ENCODE data around the gene CEP20.
"Not testable (repeated sequence)": the region's sequence is repeated elsewhere in the genome, so short reads cannot be mapped to it uniquely, and the experiment has no call there.

CEP20 gene

GRCh38 chr16:15888072-15888976, at the start of gene CEP20:
CEP20 (minus strand) TSS chr16:15888603; CDS start chr16:15888585, 18 bp downstream.
- peak; percentile 98 for DNase-seq

- DNase-seq, result not testable (repeated sequence)
These were observed 48.4 kb upstream of the CEP20 start for GRCh38 chr16:15936809-15937208.

- DNase-seq, result no peak
These were observed 46.6 kb upstream of the CEP20 start for GRCh38 chr16:15934991-15935390.

- no peak for DNase-seq
These were observed 45.4 kb upstream of the CEP20 start for GRCh38 chr16:15933781-15934180.

- DNase-seq, result no peak
These were observed 44.5 kb upstream of the CEP20 start for GRCh38 chr16:15932939-15933338.

- no peak for DNase-seq
These were observed 40.1 kb upstream of the CEP20 start for GRCh38 chr16:15928261-15929104.

GRCh38 chr16:15925631-15926030, 37.2 kb upstream of the CEP20 start:
- DNase-seq, result no peak

GRCh38 chr16:15924996-15925395, 36.6 kb upstream of the CEP20 start:
- no peak for DNase-seq

GRCh38 chr16:15919331-15919730, 30.9 kb upstream of the CEP20 start:
- DNase-seq, result no peak

GRCh38 chr16:15918314-15918713, 29.9 kb upstream of the CEP20 start:
- DNase-seq, result not testable (repeated sequence)

- DNase-seq, result no peak
These were observed 27.9 kb upstream of the CEP20 start for GRCh38 chr16:15916323-15916722.

- no peak for DNase-seq
These were observed 27.2 kb upstream of the CEP20 start for GRCh38 chr16:15915555-15916081.

- DNase-seq, result no peak
These were observed 24.8 kb upstream of the CEP20 start for GRCh38 chr16:15913046-15913698.

- DNase-seq, result no peak
These were observed 22.8 kb upstream of the CEP20 start for GRCh38 chr16:15911198-15911597.

- no peak for DNase-seq
These were observed 19.6 kb upstream of the CEP20 start for GRCh38 chr16:15907863-15908478.

- no peak for DNase-seq
These were observed 18.0 kb upstream of the CEP20 start for GRCh38 chr16:15906439-15906838.

- no peak for DNase-seq
These were observed 15.6 kb upstream of the CEP20 start for GRCh38 chr16:15903960-15904359.

GRCh38 chr16:15900901-15901500, 12.6 kb upstream of the CEP20 start:
- no peak for DNase-seq

- DNase-seq, result no peak
These were observed 12.0 kb upstream of the CEP20 start for GRCh38 chr16:15900357-15900756.

- no peak for DNase-seq
These were observed 11.2 kb upstream of the CEP20 start for GRCh38 chr16:15899538-15900100.

- DNase-seq, result no peak
These were observed 10.3 kb upstream of the CEP20 start for GRCh38 chr16:15898654-15899053.

- DNase-seq, result no peak
These were observed 9.4 kb upstream of the CEP20 start for GRCh38 chr16:15897834-15898254.

All from right forelimb (tissue), 1 donor.